ENCODE data around the gene EHD4.

The EHD4 gene

DNA sequence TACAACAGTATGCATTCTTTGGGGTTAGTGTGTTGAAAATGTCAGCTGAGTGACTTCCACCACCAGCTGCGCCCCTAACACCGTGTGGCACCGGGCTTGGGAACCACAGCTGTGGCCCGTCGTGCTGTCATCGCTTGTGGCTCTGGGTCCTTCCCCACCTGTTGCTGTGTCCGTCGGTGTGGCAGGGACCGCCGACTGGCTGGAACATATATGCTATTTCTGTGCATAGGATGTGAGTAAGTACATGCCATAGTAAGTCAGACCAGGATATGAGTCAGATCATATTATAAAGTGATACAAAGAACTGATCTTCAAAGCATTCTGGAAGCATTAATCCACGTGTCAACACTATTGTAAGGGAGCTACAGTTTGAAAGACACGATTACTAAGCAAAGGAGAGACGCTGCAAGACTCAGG, 31.9 kb downstream of the EHD4 start:
- Histone ChIP-seq H3K4me1 (ENCODE audit: insufficient read depth, low read length, poor library complexity, severe bottlenecking) (no peaks in the 10 kb centered on the region), H3K9me2 (replicated peaks; ENCODE audit: low read depth, low read length) (no peaks in the 10 kb centered on the region)

DNA sequence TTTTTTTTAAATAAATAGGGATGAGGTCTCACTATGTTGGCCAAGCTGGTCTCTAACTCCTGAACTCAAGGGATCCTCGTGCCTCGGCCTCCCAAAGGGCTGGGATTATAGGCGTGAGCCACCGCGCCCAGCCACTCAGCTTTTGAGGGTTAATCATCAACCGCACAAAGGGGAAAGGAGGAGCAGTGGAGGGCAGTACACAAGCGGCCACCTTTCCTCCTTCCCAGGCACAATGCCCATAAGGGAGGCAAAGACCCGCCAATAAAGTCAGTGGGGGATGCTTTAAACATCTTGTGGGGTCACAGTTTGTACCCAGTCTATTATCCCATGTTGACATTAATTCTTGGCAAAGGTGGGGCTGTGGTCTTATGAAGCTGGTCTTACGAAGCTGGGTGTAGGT, 32.4 kb downstream of the EHD4 start:
- Histone ChIP-seq H3K36me3 (ENCODE audit: insufficient read depth, low read length) (no peaks in the 10 kb centered on the region; the same call in 1 of the 2 replicates), H3K79me2 (ENCODE audit: insufficient read depth, low read length) (no peaks in the 10 kb centered on the region), H3K9me2 (replicated peaks; ENCODE audit: low read depth, low read length) (no peaks in the 10 kb centered on the region), H3K4me2 (ENCODE audit: low read depth, low read length, poor library complexity, severe bottlenecking) (no peak overlapping the region), H4K20me1 (ENCODE audit: insufficient read depth, low read length, poor library complexity, severe bottlenecking) (no peaks in the 10 kb centered on the region), H3K4me3 (ENCODE audit: low read length, poor library complexity, severe bottlenecking) (no peak overlapping the region), H3K4me1 (ENCODE audit: insufficient read depth, low read length, poor library complexity, severe bottlenecking) (peaks cover 4% of the 10 kb centered on the region), H2AFZ (ENCODE audit: low read length) (no peak overlapping the region), H3K9ac (ENCODE audit: low read depth, low read length, poor library complexity, severe bottlenecking) (no peak overlapping the region), H3K27me3 (ENCODE audit: insufficient read depth, low read length, poor library complexity, severe bottlenecking) (no peaks in the 10 kb centered on the region), H3F3A (ENCODE audit: low read depth) (no peaks in the 10 kb centered on the region), H3K9me3 (ENCODE audit: insufficient read depth, low read depth, low read length) (no peaks in the 10 kb centered on the region)
- TF ChIP-seq, protein P1, sequence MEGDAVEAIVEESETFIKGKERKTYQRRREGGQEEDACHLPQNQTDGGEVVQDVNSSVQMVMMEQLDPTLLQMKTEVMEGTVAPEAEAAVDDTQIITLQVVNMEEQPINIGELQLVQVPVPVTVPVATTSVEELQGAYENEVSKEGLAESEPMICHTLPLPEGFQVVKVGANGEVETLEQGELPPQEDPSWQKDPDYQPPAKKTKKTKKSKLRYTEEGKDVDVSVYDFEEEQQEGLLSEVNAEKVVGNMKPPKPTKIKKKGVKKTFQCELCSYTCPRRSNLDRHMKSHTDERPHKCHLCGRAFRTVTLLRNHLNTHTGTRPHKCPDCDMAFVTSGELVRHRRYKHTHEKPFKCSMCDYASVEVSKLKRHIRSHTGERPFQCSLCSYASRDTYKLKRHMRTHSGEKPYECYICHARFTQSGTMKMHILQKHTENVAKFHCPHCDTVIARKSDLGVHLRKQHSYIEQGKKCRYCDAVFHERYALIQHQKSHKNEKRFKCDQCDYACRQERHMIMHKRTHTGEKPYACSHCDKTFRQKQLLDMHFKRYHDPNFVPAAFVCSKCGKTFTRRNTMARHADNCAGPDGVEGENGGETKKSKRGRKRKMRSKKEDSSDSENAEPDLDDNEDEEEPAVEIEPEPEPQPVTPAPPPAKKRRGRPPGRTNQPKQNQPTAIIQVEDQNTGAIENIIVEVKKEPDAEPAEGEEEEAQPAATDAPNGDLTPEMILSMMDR (conservative IDR thresholded peaks at IDR 0.05; ENCODE audit: low read length), result no peak
- TF ChIP-seq EZH2phosphoT487 (IDR thresholded peaks at IDR 0.05; ENCODE audit: borderline replicate concordance), result no peak

More for the DNA sequence above, 31.9 kb downstream of the EHD4 start:
- no peaks in the 10 kb centered on the region for H3K9me3 ChIP-seq (ENCODE audit: insufficient read depth, low read depth, low read length)
- no peak overlapping the region for H2AFZ ChIP-seq (ENCODE audit: low read length)
- H3K4me2 ChIP-seq (ENCODE audit: low read depth, low read length, poor library complexity, severe bottlenecking), result no peak overlapping the region
- no peaks in the 10 kb centered on the region for H3K79me2 ChIP-seq (ENCODE audit: insufficient read depth, low read length)
- TF ChIP-seq EZH2phosphoT487 (IDR thresholded peaks at IDR 0.05; ENCODE audit: borderline replicate concordance), result no peak
- TF ChIP-seq, protein P1 (conservative IDR thresholded peaks at IDR 0.05; ENCODE audit: low read length), result no peak
- H3F3A ChIP-seq (ENCODE audit: low read depth), result no peaks in the 10 kb centered on the region
- H3K9ac ChIP-seq (ENCODE audit: low read depth, low read length, poor library complexity, severe bottlenecking), result no peak overlapping the region
- no peaks in the 10 kb centered on the region for H3K27me3 ChIP-seq (ENCODE audit: insufficient read depth, low read length, poor library complexity, severe bottlenecking)
- no peaks in the 10 kb centered on the region for H4K20me1 ChIP-seq (ENCODE audit: insufficient read depth, low read length, poor library complexity, severe bottlenecking)
- H3K4me3 ChIP-seq (ENCODE audit: low read length, poor library complexity, severe bottlenecking), result no peak overlapping the region
- H3K36me3 ChIP-seq (ENCODE audit: insufficient read depth, low read length), result no peaks in the 10 kb centered on the region; the same call in 1 of the 2 replicates

DNA sequence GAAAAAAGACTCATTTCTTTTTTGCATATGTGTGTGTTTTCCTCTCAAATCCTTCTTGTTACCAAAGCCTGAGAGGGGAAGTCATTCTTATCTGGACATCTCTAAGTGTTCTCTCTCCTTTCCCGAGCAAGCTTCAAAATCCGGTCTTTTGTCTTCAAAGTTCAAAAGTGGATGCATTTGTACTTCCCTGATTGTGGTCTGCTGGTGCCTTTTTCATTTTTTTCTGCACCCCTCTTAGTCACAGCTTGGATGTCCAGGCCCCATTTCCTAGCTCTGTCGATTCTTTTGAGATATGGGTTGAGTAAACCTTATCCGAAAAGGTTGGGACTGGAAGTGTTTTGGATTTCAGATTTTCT, 34.8 kb downstream of the EHD4 start:
- Histone ChIP-seq H3K36me3 (ENCODE audit: insufficient read depth, low read length) (no peaks in the 10 kb centered on the region; the same call in 1 of the 2 replicates), H3K4me1 (ENCODE audit: insufficient read depth, low read length, poor library complexity, severe bottlenecking) (peaks cover 12% of the 10 kb centered on the region)

More for the DNA sequence above, 34.8 kb downstream of the EHD4 start:
- TF ChIP-seq EZH2phosphoT487 (IDR thresholded peaks at IDR 0.05; ENCODE audit: borderline replicate concordance), result no peak
- TF ChIP-seq, protein P1 (conservative IDR thresholded peaks at IDR 0.05; ENCODE audit: low read length), result no peak
- Histone ChIP-seq H3F3A (ENCODE audit: low read depth) (no peaks in the 10 kb centered on the region), H4K20me1 (ENCODE audit: insufficient read depth, low read length, poor library complexity, severe bottlenecking) (no peaks in the 10 kb centered on the region), H3K4me3 (ENCODE audit: low read length, poor library complexity, severe bottlenecking) (no peak overlapping the region), H3K79me2 (ENCODE audit: insufficient read depth, low read length) (no peaks in the 10 kb centered on the region), H2AFZ (ENCODE audit: low read length) (no peak overlapping the region), H3K4me2 (ENCODE audit: low read depth, low read length, poor library complexity, severe bottlenecking) (no peak overlapping the region), H3K9me3 (ENCODE audit: insufficient read depth, low read depth, low read length) (no peaks in the 10 kb centered on the region), H3K9ac (ENCODE audit: low read depth, low read length, poor library complexity, severe bottlenecking) (no peak overlapping the region), H3K27me3 (ENCODE audit: insufficient read depth, low read length, poor library complexity, severe bottlenecking) (no peaks in the 10 kb centered on the region), H3K9me2 (replicated peaks; ENCODE audit: low read depth, low read length) (no peaks in the 10 kb centered on the region)

Measured in Loucy (cell line).